Stimulated activated CD4-positive, alpha-beta T cell treated with anti-CD3 and anti-CD28 coated beads, Interleukin-4, amount 100 ng/mL, for 48 hours (primary cell): ENCODE data around the gene PSMA7.
"Not testable (repeated sequence)": the region's sequence is repeated elsewhere in the genome, so short reads cannot be mapped to it uniquely, and the experiment has no call there.

Experiments
- DNase-seq, 2 donors: peaks; one replicate each; pipeline ENCODE4 v3.0.0-alpha.2; 2020; ENCODE audit warnings: low read depth in 2 of 2

The PSMA7 gene

GRCh38 chr20:62155428-62156253 is 12.4 kb upstream of the PSMA7 start:
- DNase-seq, result no peak

- no peak for DNase-seq
Measured at GRCh38 chr20:62151835-62152364, 8.7 kb upstream of the PSMA7 start.

GRCh38 chr20:62151225-62151624 is 8.0 kb upstream of the PSMA7 start:
- no peak for DNase-seq

- no peak for DNase-seq
Measured at GRCh38 chr20:62150310-62150575, 7.0 kb upstream of the PSMA7 start.

GRCh38 chr20:62149532-62150309 is 6.5 kb upstream of the PSMA7 start:
- no peak for DNase-seq

GRCh38 chr20:62148908-62149314 is 5.7 kb upstream of the PSMA7 start:
- no peak for DNase-seq

- not testable (repeated sequence) for DNase-seq
Measured at GRCh38 chr20:62148383-62148782, 5.2 kb upstream of the PSMA7 start.

- DNase-seq, result no peak
Measured at GRCh38 chr20:62147528-62147927, 4.3 kb upstream of the PSMA7 start.

GRCh38 chr20:62147125-62147524 is 3.9 kb upstream of the PSMA7 start:
- no peak for DNase-seq

GRCh38 chr20:62146019-62146755 is 3.0 kb upstream of the PSMA7 start:
- no peak for DNase-seq

GRCh38 chr20:62145688-62146018 is 2.5 kb upstream of the PSMA7 start:
- DNase-seq, result no peak

GRCh38 chr20:62143957-62144825 is 997 bp upstream of the PSMA7 start:
- DNase-seq, result peak; percentile 53 to 56

- no peak for DNase-seq
Measured at GRCh38 chr20:62142252-62143080, 728 bp downstream of the PSMA7 start.

- DNase-seq, result no peak
Measured at GRCh38 chr20:62141397-62142251, 1.6 kb downstream of the PSMA7 start.

GRCh38 chr20:62141043-62141396 is 2.2 kb downstream of the PSMA7 start:
- no peak for DNase-seq

GRCh38 chr20:62139636-62140035 is 3.6 kb downstream of the PSMA7 start:
- DNase-seq, result no peak

GRCh38 chr20:62138912-62139311 is 4.3 kb downstream of the PSMA7 start:
- no peak for DNase-seq

GRCh38 chr20:62138204-62138543 is 5.0 kb downstream of the PSMA7 start:
- no peak for DNase-seq

GRCh38 chr20:62137478-62138203 is 5.6 kb downstream of the PSMA7 start:
- no peak for DNase-seq
